KOPT-K1 (cell line): Measurements from ENCODE around the gene NUDT5.

ENCODE experiments used
- H3K27ac ChIP-seq: fragments of 200-600 bp; sonication (generic); 2 replicates; pipeline ENCODE4 v1.5.1; 2016; ENCODE audit warnings: antibody characterized with exemption, mild to moderate bottlenecking, low read depth, low read length; ENCODE audit not compliant: poor library complexity, severe bottlenecking
- H3K36me3 ChIP-seq: fragments of 200-600 bp; sonication (generic); 2 replicates; pipeline ENCODE4 v1.5.1; 2017; ENCODE audit warnings: antibody characterized with exemption, mild to moderate bottlenecking, low read length, moderate library complexity; ENCODE audit not compliant: insufficient read depth
- H3K9me3 ChIP-seq: fragments of 200-600 bp; sonication (generic); 2 replicates; pipeline ENCODE4 v1.5.1; 2017; ENCODE audit warnings: antibody characterized with exemption, low read length, mild to moderate bottlenecking; ENCODE audit not compliant: insufficient read depth, poor library complexity, severe bottlenecking

The NUDT5 gene

GRCh38 chr10:12158111-12158510 lies 37.6 kb downstream of the NUDT5 start:
- Histone ChIP-seq H3K36me3 (peaks cover 86% of the 10 kb centered on the region), H3K27ac (no peak overlapping the region), H3K9me3 (no peaks in the 10 kb centered on the region)

- H3K9me3 ChIP-seq = no peaks in the 10 kb centered on the region
- H3K27ac ChIP-seq = no peak overlapping the region
- peaks cover 72% of the 10 kb centered on the region for H3K36me3 ChIP-seq
Observed at GRCh38 chr10:12156367-12157123, 39.1 kb downstream of the NUDT5 start.

- no peaks in the 10 kb centered on the region for H3K9me3 ChIP-seq
- H3K36me3 ChIP-seq = peaks cover 65% of the 10 kb centered on the region
- H3K27ac ChIP-seq = no peak overlapping the region
Observed at GRCh38 chr10:12154516-12154915, 41.2 kb downstream of the NUDT5 start.

- H3K9me3 ChIP-seq = no peaks in the 10 kb centered on the region
- H3K36me3 ChIP-seq = peaks cover 54% of the 10 kb centered on the region
- H3K27ac ChIP-seq = no peak overlapping the region
Observed at GRCh38 chr10:12150163-12150562, 45.5 kb downstream of the NUDT5 start.

- Histone ChIP-seq H3K27ac (no peak overlapping the region), H3K36me3 (peaks cover 71% of the 10 kb centered on the region), H3K9me3 (no peaks in the 10 kb centered on the region)
Observed at GRCh38 chr10:12144538-12144937, 51.2 kb downstream of the NUDT5 start.

GRCh38 chr10:12140038-12140437 lies 55.7 kb downstream of the NUDT5 start:
- no peaks in the 10 kb centered on the region for H3K9me3 ChIP-seq
- H3K36me3 ChIP-seq = peaks cover 83% of the 10 kb centered on the region
- no peak overlapping the region for H3K27ac ChIP-seq

- Histone ChIP-seq H3K36me3 (peaks cover 64% of the 10 kb centered on the region), H3K9me3 (no peaks in the 10 kb centered on the region), H3K27ac (no peak overlapping the region)
Observed at GRCh38 chr10:12135631-12136030, 60.1 kb downstream of the NUDT5 start.

GRCh38 chr10:12130237-12130872 lies 65.3 kb downstream of the NUDT5 start:
- H3K36me3 ChIP-seq = peaks cover 26% of the 10 kb centered on the region; the same call in 1 of the 2 replicates
- H3K9me3 ChIP-seq = no peaks in the 10 kb centered on the region
- H3K27ac ChIP-seq = peak overlapping the region; percentile 79

GRCh38 chr10:12129222-12130111 lies 66.2 kb downstream of the NUDT5 start, which contains the start of gene SEC61A2:
TSS of gene SEC61A2 (plus strand) at chr10:12129677. CDS start at chr10:12129788, 111 bp downstream.
- H3K36me3 ChIP-seq = peaks cover 23% of the 10 kb centered on the region; the same call in 1 of the 2 replicates
- peak within 1 kb of the TSS; percentile 79 for H3K27ac ChIP-seq
- H3K9me3 ChIP-seq = no peaks in the 10 kb centered on the region

- H3K9me3 ChIP-seq = no peaks in the 10 kb centered on the region
- H3K36me3 ChIP-seq = peaks cover 67% of the 10 kb centered on the region
- no peak overlapping the region for H3K27ac ChIP-seq
Observed at GRCh38 chr10:12121673-12122072, 74.0 kb downstream of the NUDT5 start.
